Umbilical cord (tissue), 2 donors: ENCODE results near the gene KDM2B. TPM values are rescaled to one million over a fixed set of nuclear protein-coding genes. Genes with fewer than 3 reads are reported as not detected.
"Not testable (repeated sequence)": the region's sequence is repeated elsewhere in the genome, so short reads cannot be mapped to it uniquely, and the experiment has no call there.

Experiments used
- DNase-seq: peaks from one replicate; pipeline ENCODE4 v3.0.0-alpha.2; 2015; ENCODE audit warnings: low spot score
- total RNA-seq: library from RNA; depleted of rRNA; stranded (reverse); fragments of >200 nt; gene quantifications from one replicate; pipeline ENCODE4 v1.2.3, GENCODE V29; 2014; ENCODE audit warnings: low replicate concordance; ENCODE audit not compliant: insufficient read depth

Gene KDM2B
- total RNA-seq, 1 donor from 2014 or later = 8.4 TPM

DNA sequence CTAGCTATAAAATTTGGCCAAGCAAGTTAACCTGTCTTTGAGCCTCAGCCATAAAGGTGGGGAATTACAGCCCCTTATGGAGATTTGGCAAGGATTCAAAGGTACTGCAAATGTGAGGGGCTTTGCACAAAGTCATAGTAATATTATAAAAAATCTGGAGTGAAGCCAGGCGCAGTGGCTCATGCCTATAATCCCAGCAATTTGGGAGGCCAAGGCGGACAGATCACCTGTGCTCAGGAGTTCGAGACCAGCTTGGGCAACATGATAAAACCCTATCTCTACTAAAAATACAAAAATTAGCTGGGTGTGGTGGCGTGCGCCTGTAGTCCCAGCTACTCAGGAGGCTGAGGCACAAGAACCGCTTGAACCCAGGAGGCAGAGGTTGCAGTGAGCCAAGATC is 4.1 kb upstream of the KDM2B start:
- DNase-seq = not testable (repeated sequence)

DNA sequence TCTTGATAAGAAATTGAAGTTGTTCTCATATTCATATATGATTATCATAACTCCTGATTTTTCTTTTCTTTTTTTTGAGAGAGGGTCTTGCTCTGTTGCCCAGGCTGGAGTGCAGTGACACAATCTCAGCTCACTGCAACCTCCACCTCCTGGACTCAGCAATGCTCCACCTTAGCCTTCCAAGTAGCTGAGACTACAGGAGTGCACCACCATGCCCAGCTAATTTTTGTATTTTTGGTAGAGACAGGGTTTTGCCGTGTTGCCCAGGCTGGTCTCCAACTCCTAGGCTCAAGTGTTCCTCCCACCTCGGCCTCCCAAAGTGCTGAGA is 2.5 kb upstream of the KDM2B start:
- not testable (repeated sequence) for DNase-seq

DNA sequence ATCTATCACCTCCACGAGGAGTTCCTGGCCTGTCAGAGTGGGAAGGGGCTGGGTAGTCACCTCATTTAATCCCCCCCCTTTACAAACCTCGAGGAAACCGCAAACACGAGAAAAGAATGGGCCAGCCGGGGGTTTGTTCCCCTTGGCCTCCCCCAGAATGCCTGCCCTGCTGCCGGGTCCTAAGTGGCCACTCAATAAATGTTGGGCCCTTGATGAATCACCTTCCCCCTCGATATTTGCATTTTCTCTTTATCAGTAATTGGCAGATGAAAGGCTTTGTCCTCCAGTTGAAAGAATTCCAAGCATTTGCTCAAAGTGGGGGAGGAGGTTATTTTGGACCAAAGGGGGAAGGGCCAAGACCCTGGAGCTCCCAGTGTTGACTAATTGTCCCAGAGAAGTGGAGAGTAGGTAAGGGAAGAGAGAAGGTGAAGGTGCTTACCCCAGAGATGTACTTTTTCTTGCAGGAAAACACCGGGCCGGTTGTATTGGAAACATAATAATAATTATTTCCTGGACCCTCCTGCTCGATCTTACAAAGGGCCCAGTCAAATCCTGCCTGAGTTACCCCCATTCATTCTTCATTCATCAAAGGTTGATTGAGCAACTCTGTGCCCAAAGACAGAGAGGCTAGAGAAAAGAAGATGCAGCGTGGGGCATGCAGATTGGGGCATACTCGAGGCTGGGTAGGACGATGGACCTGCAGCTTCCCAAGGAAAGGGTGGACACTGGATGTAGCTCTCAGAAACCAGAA is 1.9 kb upstream of the KDM2B start:
- DNase-seq = no peak

- DNase-seq = peak; percentile 64
Observed at GRCh38 chr12:121581686-121582429, 1.0 kb upstream of the KDM2B start.

- peak; percentile 77 for DNase-seq
Observed at GRCh38 chr12:121579981-121580868, 598 bp downstream of the KDM2B start.

DNA sequence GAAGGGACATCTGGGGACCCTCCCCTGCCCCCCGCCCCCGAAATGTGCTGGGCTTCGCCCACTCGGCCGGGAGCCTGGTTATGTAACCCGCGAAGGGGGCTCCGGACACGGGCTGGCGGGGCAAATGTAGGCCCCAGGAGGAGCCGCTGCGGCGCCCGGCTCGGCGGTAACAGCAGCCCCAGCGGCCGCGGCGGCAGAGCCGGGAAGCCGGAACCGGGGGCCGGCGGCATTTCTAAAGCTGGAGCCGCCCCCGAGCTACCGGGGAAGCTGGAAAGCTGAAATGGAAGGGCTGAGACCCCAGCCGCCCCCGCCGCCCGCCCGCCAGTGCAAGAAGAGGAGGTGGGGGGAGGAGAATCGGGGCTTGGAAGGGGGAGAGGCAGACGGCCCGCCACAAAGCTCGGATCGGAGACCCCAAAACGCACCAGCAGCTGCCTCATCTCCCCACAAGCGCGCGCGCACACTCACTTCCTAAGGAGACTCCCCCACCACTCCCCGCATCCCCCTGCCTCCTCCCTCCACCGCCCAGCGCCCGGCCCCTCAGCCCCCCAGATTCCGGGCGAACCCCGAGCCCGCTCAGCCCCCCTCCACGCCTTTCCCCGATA is 1.5 kb downstream of the KDM2B start:
- DNase-seq = peak; percentile 32

DNA sequence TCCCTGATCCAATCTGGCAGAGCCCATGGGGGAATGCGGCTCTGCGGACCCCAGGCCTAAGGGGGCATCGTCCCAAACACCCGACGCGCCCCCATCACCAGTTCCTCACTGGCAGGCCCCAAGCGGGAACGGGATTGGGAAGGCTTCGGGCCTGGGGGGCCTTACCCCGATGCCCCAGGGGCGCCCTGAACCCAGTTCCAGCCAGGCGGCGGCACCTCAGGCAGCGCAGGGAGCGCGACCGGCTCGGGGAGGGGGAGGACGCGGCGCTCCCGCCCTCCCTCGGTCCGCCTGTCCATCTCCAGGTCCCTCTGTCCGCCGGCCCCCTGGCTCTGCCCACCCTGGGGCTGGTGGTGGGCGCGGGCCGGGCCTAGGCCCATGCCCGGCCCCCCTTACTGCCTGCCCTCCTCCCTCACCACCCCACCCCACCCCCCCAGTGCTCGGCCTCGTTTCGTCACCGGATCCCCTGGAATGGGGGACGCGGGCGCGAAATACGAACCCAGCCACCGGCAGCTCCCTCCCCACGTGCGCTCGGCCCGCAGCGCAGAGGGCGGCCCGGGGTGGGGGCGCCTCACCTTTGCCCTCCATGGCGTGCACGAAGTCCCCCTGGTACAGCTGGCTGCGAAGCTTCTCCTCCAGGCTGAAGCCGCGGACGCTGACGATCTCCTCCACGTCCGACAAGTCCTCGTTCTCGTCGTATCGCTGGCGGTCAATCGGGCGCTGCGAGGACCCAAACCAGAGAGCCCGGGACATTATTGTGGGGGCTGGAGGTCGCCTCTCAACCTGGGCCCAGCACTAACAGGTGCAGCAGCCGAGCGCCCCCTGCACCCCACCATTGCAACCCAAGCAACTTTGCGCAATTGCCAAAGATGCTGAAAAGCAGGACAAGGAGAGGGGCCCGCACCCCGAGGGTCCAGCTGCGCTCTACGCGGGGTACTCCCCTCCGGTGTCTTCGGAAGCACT is 2.3 kb downstream of the KDM2B start:
- DNase-seq = peak; percentile 30

- DNase-seq = no peak
Observed at GRCh38 chr12:121577443-121578180, 3.2 kb downstream of the KDM2B start.

DNA sequence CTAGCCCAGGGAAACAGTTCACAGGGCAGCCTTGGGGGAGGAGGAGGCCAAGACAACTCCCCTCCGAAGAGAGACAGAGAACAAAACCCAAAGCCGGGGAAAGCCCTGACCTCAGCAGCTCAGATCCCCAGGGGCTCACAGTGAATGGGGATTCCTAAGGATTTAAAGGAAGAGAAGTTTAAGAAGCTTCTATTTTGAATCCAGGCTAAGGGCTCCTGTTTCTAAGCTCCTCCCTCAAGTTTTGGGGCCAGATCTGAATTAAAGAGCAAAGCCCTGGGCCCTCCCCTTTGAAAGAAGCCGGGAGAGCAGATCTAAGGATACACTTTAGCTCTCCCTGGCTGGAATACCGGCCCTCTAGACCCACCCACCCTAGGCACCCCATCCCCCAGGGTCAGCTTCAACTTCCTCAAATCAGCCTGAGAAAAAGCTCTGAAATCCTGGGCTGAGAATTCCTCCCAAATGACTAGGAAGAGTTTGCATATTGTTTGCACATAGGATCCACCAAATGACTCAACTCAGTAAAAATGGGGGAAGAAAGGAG is 3.9 kb downstream of the KDM2B start:
- DNase-seq = peak; percentile 89

DNA sequence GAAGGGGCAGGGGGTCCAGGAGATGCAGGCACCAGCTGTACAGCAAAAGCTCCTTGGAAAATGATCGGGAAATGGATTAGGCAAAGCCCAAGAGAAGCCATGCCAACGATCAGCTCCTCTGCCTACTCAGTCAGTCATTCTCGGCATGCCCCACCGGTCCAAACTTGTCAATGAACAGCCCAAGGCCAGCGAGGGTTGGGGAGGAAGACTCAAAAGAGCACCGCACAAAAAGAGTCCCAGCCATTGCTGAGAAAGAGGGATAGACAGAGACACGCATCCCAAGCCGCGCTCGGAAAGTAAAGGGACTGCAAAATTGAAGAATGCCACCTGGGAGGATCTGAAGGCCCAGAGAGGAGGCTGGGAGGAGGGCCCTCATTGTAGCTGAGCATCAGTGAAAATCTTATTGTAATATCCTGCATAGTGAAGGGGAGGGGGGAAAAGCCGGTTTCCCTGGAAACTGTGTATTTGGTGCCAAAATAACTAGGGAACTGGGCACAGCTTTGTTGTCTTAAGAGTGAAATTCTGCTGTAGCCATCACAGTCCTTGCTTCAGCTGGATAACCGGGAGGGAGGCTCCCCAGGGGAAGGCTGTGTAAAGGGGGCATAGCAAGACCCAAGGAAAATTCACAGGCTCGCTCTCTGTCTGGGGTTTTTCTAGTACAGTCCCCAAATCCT is 4.7 kb downstream of the KDM2B start:
- DNase-seq = peak; percentile 35

GRCh38 chr12:121575051-121575450 is 5.8 kb downstream of the KDM2B start:
- peak; percentile 65 for DNase-seq

DNA sequence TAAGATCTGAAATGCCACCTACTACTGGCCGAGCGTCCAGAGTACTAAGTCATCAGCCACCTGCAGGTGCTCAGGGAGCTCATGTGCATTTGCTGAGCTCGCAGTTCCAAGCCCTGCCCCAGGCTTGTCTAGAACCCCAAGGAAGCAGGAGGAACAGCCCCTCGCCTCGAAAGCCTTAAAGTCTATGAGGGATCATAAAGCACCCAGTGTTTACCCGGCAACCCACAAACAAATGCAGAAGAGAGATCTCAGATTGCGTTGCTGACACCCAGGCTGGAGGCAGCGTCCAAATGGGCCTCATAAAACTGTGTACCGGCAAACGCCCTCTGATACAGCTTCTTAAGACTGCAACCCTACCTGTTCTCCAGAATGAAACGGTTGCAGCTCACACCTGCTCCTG is 6.8 kb downstream of the KDM2B start:
- no peak for DNase-seq

DNA sequence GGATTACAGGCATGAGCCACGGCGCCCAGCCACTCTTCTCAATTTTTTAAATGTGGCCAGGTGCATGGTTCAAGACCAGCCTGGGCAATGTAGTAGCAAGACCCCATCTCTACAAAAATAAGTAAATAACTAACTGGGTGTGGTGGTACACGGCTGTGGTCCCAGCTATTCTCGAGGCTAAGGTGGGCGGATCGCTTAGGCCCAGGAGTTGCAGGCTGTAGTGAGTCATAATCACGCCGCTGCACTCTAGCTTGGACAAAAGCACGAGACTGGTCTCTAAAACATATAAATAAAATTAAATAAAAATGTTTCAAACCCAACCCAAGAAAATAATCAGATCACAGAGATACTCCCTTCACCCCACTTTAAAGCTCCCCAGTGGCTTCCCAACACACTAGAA is 8.9 kb downstream of the KDM2B start:
- no peak for DNase-seq

GRCh38 chr12:121570467-121571283 is 10.1 kb downstream of the KDM2B start:
- DNase-seq = no peak

GRCh38 chr12:121568971-121569751 is 11.7 kb downstream of the KDM2B start:
- DNase-seq = peak; percentile 85

DNA sequence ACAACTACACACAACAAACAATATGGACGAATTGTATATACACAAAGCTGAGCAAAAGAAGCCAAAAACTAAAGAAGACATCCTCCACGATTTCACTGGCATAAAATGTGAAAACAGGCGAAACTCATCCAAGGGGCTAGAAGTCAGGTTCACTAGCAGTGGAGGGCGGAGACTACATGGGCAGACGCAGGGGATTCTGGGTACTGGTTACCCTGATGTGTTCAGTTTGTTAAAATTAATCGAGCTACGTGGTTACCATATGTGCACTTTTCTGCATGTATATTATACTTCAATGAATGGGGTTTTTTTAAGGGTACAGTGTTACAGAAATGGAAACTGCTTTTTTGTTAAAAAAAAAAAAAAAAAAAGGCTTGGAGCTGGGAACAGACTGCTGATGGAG is 12.3 kb downstream of the KDM2B start:
- no peak for DNase-seq

GRCh38 chr12:121565076-121565475 is 15.7 kb downstream of the KDM2B start:
- no peak for DNase-seq
